H1 (cell line): ENCODE results near the gene S100A10. TPM values are rescaled to one million over a fixed set of nuclear protein-coding genes. Genes with fewer than 3 reads are reported as not detected.

Experiments
- CTCF ChIA-PET: fragments of 300-600 bp; sonication (Branson Sonifier 250); formaldehyde crosslinking; loops from one replicate; lab custom pipeline; 2021; ENCODE audit not compliant: partially characterized antibody; lab: Charles Lee
- POLR2A ChIA-PET: fragments of 300-600 bp; sonication (Branson Sonifier 250); formaldehyde crosslinking; loops from one replicate; lab custom pipeline; 2021; ENCODE audit warnings: inconsistent platforms; ENCODE audit not compliant: partially characterized antibody; lab: Charles Lee
- DNase-seq, 2 experiments: peaks; one replicate each; pipeline versions ENCODE4 v3.0.0 to v3.0.0-alpha.2; 2010 to 2022; ENCODE audit warnings: low spot score in 2 of 2, low read depth in 1 of 2, mixed read lengths in 1 of 2
- FAIRE-seq: peaks from 2 replicates; lab custom pipeline; 2011; peaks lifted over from hg19 to GRCh38; lab: Jason Lieb, UNC
- H2AFZ ChIP-seq: 2 replicates; pipeline ENCODE4 v1.8.1; 2012; ENCODE audit warnings: low read length, inconsistent platforms
- H2AK5ac ChIP-seq: 2 replicates; pipeline ENCODE4 v1.6.1; 2013; ENCODE audit warnings: low read depth, low read length
- H2BK120ac ChIP-seq: replicated peaks from 2 replicates; pipeline ENCODE3; 2013; ENCODE audit warnings: low read depth, low read length, inconsistent platforms
- H2BK12ac ChIP-seq: 2 replicates; pipeline ENCODE4 v1.6.1; 2013; ENCODE audit warnings: low read depth, low read length
- H2BK15ac ChIP-seq: 2 replicates; pipeline ENCODE4 v1.6.1; 2013; ENCODE audit warnings: low read length
- H2BK20ac ChIP-seq: 2 replicates; pipeline ENCODE4 v1.6.1; 2013; ENCODE audit warnings: low read length
- H2BK5ac ChIP-seq: 2 replicates; pipeline ENCODE4 v1.6.1; 2013; ENCODE audit warnings: low read depth, low read length
- H3K14ac ChIP-seq: 2 replicates; pipeline ENCODE4 v1.6.1; 2013; ENCODE audit warnings: inconsistent platforms; ENCODE audit not compliant: insufficient read length
- H3K18ac ChIP-seq: 2 replicates; pipeline ENCODE4 v1.6.1; 2013; ENCODE audit warnings: low read length; ENCODE audit errors: extremely low read depth
- H3K23ac ChIP-seq: 2 replicates; pipeline ENCODE4 v1.6.1; 2013; ENCODE audit warnings: inconsistent platforms; ENCODE audit not compliant: insufficient read length
- H3K23me2 ChIP-seq: 2 replicates; pipeline ENCODE4 v1.6.1; 2013; ENCODE audit warnings: low read depth, low read length
- H3K27ac ChIP-seq: 2 replicates; pipeline ENCODE4 v1.6.1; 2011; ENCODE audit warnings: low read depth, low read length, inconsistent platforms
- H3K27me3 ChIP-seq, 4 experiments: replicated peaks in 1 of 4; 1 replicate in 1 of 4; 2 replicates in 3 of 4; pipeline versions ENCODE4 v1.6.1 to v1.8.1; 2011 to 2013; ENCODE audit warnings: low read length in 3 of 4, mild to moderate bottlenecking in 3 of 4, inconsistent platforms in 2 of 4, mixed read lengths in 2 of 4, moderate library complexity in 1 of 4; ENCODE audit not compliant: control insufficient read depth in 3 of 4, insufficient read depth in 3 of 4; ENCODE audit errors: extremely low read depth in 1 of 4
- H3K36me3 ChIP-seq, 4 experiments: 2 replicates each; pipeline versions ENCODE4 v1.6.1 to v1.8.1; 2011 to 2013; ENCODE audit warnings: mild to moderate bottlenecking in 4 of 4, low read length in 3 of 4, moderate library complexity in 2 of 4, control low read depth in 1 of 4, inconsistent platforms in 1 of 4; ENCODE audit not compliant: insufficient read depth in 4 of 4, control insufficient read depth in 2 of 4
- H3K4ac ChIP-seq: replicated peaks from 2 replicates; pipeline ENCODE3; 2013; ENCODE audit warnings: low read length, low read depth, mixed read lengths, inconsistent platforms; ENCODE audit not compliant: insufficient read length
- H3K4me1 ChIP-seq, 4 experiments: replicated peaks in 1 of 4; 1 replicate in 1 of 4; 2 replicates in 3 of 4; pipeline versions ENCODE4 v1.6.1 to v1.8.1; 2011 to 2013; ENCODE audit warnings: low read length in 3 of 4, inconsistent platforms in 2 of 4, mixed read lengths in 1 of 4; ENCODE audit not compliant: insufficient read depth in 4 of 4, control insufficient read depth in 3 of 4
- H3K4me2 ChIP-seq, 2 experiments: 2 replicates each; pipeline versions ENCODE4 v1.6.1 to v1.8.1; 2011 to 2013; ENCODE audit warnings: low read depth in 2 of 2, low read length in 2 of 2, control low read depth in 1 of 2, inconsistent platforms in 1 of 2, mild to moderate bottlenecking in 1 of 2; ENCODE audit not compliant: insufficient read depth in 1 of 2
- H3K4me3 ChIP-seq, 4 experiments: fragments of 200-600, 300-600 bp in 1 of 4; sonication (generic), shearing (Covaris generic), sonication (Bioruptor Twin) in 1 of 4; 2 replicates each; pipeline versions ENCODE4 v1.5.1 to v1.8.1; 2011 to 2016; ENCODE audit warnings: low read length in 4 of 4, low read depth in 3 of 4, control low read depth in 2 of 4, inconsistent platforms in 2 of 4, mild to moderate bottlenecking in 2 of 4, mixed read lengths in 1 of 4, moderate library complexity in 1 of 4; ENCODE audit not compliant: insufficient read depth in 2 of 4; ENCODE audit errors: extremely low read depth in 1 of 4
- H3K56ac ChIP-seq: replicated peaks from 2 replicates; pipeline ENCODE3; 2013; ENCODE audit warnings: low read depth, mild to moderate bottlenecking, mixed read lengths, low read length, inconsistent platforms; ENCODE audit not compliant: insufficient read length
- H3K79me1 ChIP-seq: 2 replicates; pipeline ENCODE4 v1.6.1; 2013; ENCODE audit warnings: low read depth, low read length, control low read depth
- H3K79me2 ChIP-seq, 2 experiments: 2 replicates each; pipeline versions ENCODE4 v1.6.1 to v1.8.1; 2012 to 2013; ENCODE audit warnings: low read length in 2 of 2, mild to moderate bottlenecking in 2 of 2, inconsistent platforms in 1 of 2; ENCODE audit not compliant: insufficient read depth in 2 of 2, control insufficient read depth in 1 of 2
- H3K9ac ChIP-seq, 4 experiments: replicated peaks in 1 of 4; 1 replicate in 1 of 4; 2 replicates in 3 of 4; pipeline versions ENCODE4 v1.6.1 to v1.8.1; 2011 to 2013; ENCODE audit warnings: low read depth in 3 of 4, low read length in 3 of 4, control low read depth in 2 of 4, mild to moderate bottlenecking in 2 of 4, moderate library complexity in 2 of 4, inconsistent platforms in 1 of 4; ENCODE audit errors: extremely low read depth in 1 of 4
- H3K9me3 ChIP-seq, 2 experiments: 2 replicates each; pipeline versions ENCODE4 v1.6.1 to v1.8.1; 2012 to 2013; ENCODE audit warnings: mild to moderate bottlenecking in 2 of 2, moderate library complexity in 2 of 2, control low read depth in 1 of 2, inconsistent platforms in 1 of 2, low read depth in 1 of 2, low read length in 1 of 2, mixed read lengths in 1 of 2; ENCODE audit not compliant: insufficient read depth in 2 of 2
- H4K20me1 ChIP-seq, 2 experiments: replicated peaks in 1 of 2; 2 replicates each; pipeline versions ENCODE3 to v1.8.1; 2011 to 2013; ENCODE audit warnings: inconsistent platforms in 2 of 2, low read length in 2 of 2, mild to moderate bottlenecking in 1 of 2; ENCODE audit not compliant: insufficient read depth in 2 of 2, control insufficient read depth in 1 of 2
- H4K5ac ChIP-seq: 2 replicates; pipeline ENCODE4 v1.6.1; 2013; ENCODE audit warnings: low read length, low read depth, mixed read lengths, inconsistent platforms; ENCODE audit not compliant: insufficient read length
- H4K8ac ChIP-seq: 2 replicates; pipeline ENCODE4 v1.8.0; 2013; ENCODE audit warnings: mild to moderate bottlenecking, moderate library complexity, low read length, inconsistent platforms; ENCODE audit not compliant: insufficient read depth; ENCODE audit errors: extremely low read depth
- H4K91ac ChIP-seq: replicated peaks from 2 replicates; pipeline ENCODE3; 2013; ENCODE audit warnings: low read length, mixed read lengths, inconsistent platforms; ENCODE audit not compliant: insufficient read length
- RAD21 ChIP-seq, 2 experiments: IDR thresholded peaks in 1 of 2; conservative IDR thresholded peaks in 1 of 2; 2 replicates each; pipeline ENCODE4 v1.6.1; 2011; ENCODE audit warnings: low read depth in 2 of 2, low read length in 2 of 2, improper control_type of control experiment in 1 of 2, inconsistent platforms in 1 of 2, mild to moderate bottlenecking in 1 of 2, moderate library complexity in 1 of 2
- SRF ChIP-seq: IDR thresholded peaks from 2 replicates; pipeline ENCODE4 v1.6.1; 2011; ENCODE audit warnings: mild to moderate bottlenecking, low read depth, low read length, moderate library complexity
- WGBS, 2 experiments: shearing (Covaris generic) in 1 of 2; methylation state at CpG; one replicate each; pipeline versions ENCODE4 v1.1.6 to v1.1.7; 2013 to 2015; ENCODE audit warnings: low lambda C conversion rate in 2 of 2, mixed read lengths in 2 of 2, inconsistent platforms in 1 of 2, low coverage in 1 of 2, missing lambda C conversion rate in 1 of 2; ENCODE audit not compliant: insufficient replicate concordance in 2 of 2, insufficient coverage in 1 of 2, insufficient read length in 1 of 2; ENCODE audit errors: extremely low coverage in 1 of 2, missing lambda C conversion rate in 1 of 2; 5-methylcytosine and 5-hydroxymethylcytosine counted together
- polyA plus RNA-seq, 7 experiments: library from polyadenylated mRNA; depleted of rRNA in 3 of 7; stranded (reverse) in 5 of 7; unstranded in 2 of 7; fragments of >200 nt in 5 of 7; fragments of 200-250 nt in 2 of 7; gene quantifications; 1 replicate in 5 of 7; 2 replicates in 1 of 7; 4 replicates in 1 of 7; pipeline versions ENCODE4 v1.2.1 to v1.2.3, GENCODE V29; 2011 to 2013; ENCODE audit warnings: missing spikeins in 2 of 7, mixed read lengths in 2 of 7
- total RNA-seq: library from RNA; stranded (reverse); fragmentation: NEBNext Ultra II Directional; extraction: Animal tissue kit (Norgen Biotek cat#: 25700); gene quantifications from 2 replicates; pipeline ENCODE4 v1.2.1, GENCODE V29; 2021

Gene S100A10
- total and polyA plus RNA-seq, 2 of the 8 experiments (the other 6 are each of a cell fraction or from before 2014, with no cell fraction given), result 23.9 to 231 TPM

DNA sequence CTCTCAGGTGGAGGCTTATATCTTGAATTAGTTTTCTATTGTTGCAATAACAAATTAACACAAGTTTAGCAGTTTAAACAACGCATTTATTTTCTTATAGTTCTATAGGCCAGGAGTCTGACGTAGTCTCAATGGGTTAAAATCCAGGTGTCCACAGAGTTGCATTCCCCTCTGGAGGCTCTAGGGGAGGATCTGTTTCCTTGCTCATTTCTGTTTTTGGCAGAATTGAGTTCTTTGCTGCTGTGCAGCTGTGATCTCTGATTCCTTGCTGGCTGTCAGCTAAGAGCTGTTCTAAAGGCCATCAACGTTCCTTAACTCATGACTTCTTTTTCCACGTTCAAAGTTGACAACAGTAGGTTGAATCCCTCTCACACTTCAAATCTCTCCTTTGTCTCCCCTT is 31.8 kb downstream of the S100A10 start:
- Histone ChIP-seq H2BK5ac (no peak overlapping the region), H2BK20ac (no peak overlapping the region), H3K4me1 (no peaks in the 10 kb centered on the region), H3K18ac (no peak overlapping the region), H4K91ac (no peak overlapping the region), H3K4ac (no peak overlapping the region), H3K4me3 (no peak overlapping the region), H3K14ac (no peak overlapping the region), H3K79me2 (no peaks in the 10 kb centered on the region), H2BK15ac (no peak overlapping the region), H4K8ac (no peak overlapping the region), H3K27me3 (no peaks in the 10 kb centered on the region), H3K27ac (no peak overlapping the region), H2BK120ac (no peak overlapping the region), H2AK5ac (no peak overlapping the region), H2BK12ac (no peak overlapping the region), H3K9me3 (no peaks in the 10 kb centered on the region), H2AFZ (no peak overlapping the region), H3K9ac (no peak overlapping the region), H3K79me1 (no peaks in the 10 kb centered on the region), H4K20me1 (no peaks in the 10 kb centered on the region), H3K36me3 (no peaks in the 10 kb centered on the region), H3K56ac (no peak overlapping the region), H3K4me2 (no peak overlapping the region), H3K23me2 (no peaks in the 10 kb centered on the region; the same call in 1 of the 2 replicates), H4K5ac (no peak overlapping the region), H3K23ac (no peak overlapping the region)
- 74% methylated on average over 4 of the region's 4 CpGs; no CpG with 5 or more reads in 1 of the 2 experiments for WGBS, 2 experiments
- FAIRE-seq (peak; percentile 45), DNase-seq (no peak)
- ChIA-PET CTCF (interaction anchor here (0.6 to 15.6 kb wide), 3 partner anchors 12 to 28 kb away, joined by 3 to 553 read pairs (median 4); partner anchors contain the start of gene S100A10), POLR2A (no interaction called here)
- TF ChIP-seq SRF (no peak), RAD21 (IDR thresholded peaks at IDR 0.05 in 1 of 2, conservative IDR thresholded peaks at IDR 0.05 in 1 of 2; ENCODE audit: low read depth in 2 of 2, low read length in 2 of 2) (peak in 1 of 2 experiments; percentile 10; a peak in 1 of 4 replicates)
